HG03103 (cell line): ENCODE measurements around the gene SIAE.
A peak's percentile ranks its signal among the peaks of the same experiment; 100 is the strongest.

Experiments used
- ATAC-seq: cut with Tn5 transposase; IDR thresholded peaks from one replicate; pipeline ENCODE4 v1.9.1; 2021; ENCODE audit warnings: low read depth; ENCODE audit not compliant: unreplicated experiment

Gene SIAE

DNA sequence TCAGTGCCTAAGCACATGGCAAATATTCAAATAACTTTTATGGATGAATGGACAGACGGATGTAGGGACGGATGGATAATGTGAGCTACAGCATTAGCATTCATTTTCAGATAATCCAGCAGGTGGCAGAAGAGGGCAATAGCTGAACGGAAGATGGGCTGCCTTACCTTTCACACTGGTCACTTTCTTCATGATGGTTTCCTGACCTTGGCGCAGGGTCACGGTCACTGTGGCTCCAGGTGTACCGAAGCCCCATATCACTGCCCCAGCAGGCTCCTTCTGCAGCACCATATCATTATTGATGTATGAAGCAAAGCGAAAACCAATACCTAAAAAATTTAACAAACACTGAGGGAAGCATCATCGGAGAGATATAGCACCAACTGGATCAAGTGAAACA, 4.3 kb downstream of the SIAE start:
- no peak for ATAC-seq

- ATAC-seq = no peak
Measured at GRCh38 chr11:124667601-124668000, 5.9 kb downstream of the SIAE start.

GRCh38 chr11:124663861-124664260, 9.7 kb downstream of the SIAE start:
- ATAC-seq = no peak

- ATAC-seq = no peak
Measured at GRCh38 chr11:124662106-124662505, 11.4 kb downstream of the SIAE start.

- no peak for ATAC-seq
Measured at GRCh38 chr11:124661553-124661952, 12.0 kb downstream of the SIAE start.

GRCh38 chr11:124658986-124659385, 14.6 kb downstream of the SIAE start:
- ATAC-seq = no peak

DNA sequence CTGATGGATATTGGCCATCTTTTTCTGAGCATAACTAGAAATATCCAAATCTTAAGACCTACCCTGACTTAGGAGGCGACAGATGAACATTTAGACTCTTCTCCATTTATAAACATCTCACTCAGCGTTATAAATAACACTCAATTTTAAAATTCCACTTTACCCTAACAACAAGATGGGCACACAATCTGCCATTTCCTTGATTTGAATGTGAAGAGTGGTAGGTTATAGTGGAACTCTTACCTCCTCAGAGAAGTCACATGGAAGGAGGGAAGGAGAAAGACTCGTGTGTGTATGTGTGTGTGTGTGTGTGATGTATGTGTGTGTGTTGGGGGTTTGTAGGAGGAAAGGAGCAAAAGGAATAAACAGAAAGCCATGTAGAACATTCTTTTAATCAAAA, 15.0 kb downstream of the SIAE start:
- ATAC-seq = no peak

GRCh38 chr11:124657904-124658303, 15.6 kb downstream of the SIAE start:
- no peak for ATAC-seq

GRCh38 chr11:124656774-124657630, 16.5 kb downstream of the SIAE start:
- ATAC-seq = no peak

- no peak for ATAC-seq
Measured at GRCh38 chr11:124648610-124649009, 24.9 kb downstream of the SIAE start.

DNA sequence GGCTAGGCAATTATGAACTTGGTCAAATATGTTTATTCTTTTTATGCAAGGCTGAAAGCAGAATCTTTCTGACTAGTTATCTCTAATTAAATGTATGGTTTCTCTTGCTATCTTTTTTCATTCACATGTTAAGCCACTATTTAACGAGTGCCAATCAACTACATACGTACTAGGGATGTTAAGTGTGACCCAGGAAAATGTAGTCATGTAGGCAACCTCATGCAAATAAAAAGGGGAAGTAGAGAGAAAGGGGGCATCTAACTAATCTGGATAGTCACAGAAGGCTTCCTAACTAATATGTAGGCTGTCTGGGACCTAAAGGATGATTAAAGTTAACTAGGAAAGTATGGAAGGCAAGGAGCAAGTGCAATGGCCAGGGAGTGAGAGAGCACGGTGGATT, 27.4 kb downstream of the SIAE start:
- peak; percentile 58 for ATAC-seq

GRCh38 chr11:124644426-124645280, 28.9 kb downstream of the SIAE start:
- no peak for ATAC-seq

GRCh38 chr11:124643605-124644425, 29.7 kb downstream of the SIAE start:
- ATAC-seq = no peak

- no peak for ATAC-seq
Measured at GRCh38 chr11:124643042-124643604, 30.4 kb downstream of the SIAE start.

GRCh38 chr11:124642628-124643027, 30.9 kb downstream of the SIAE start:
- no peak for ATAC-seq

DNA sequence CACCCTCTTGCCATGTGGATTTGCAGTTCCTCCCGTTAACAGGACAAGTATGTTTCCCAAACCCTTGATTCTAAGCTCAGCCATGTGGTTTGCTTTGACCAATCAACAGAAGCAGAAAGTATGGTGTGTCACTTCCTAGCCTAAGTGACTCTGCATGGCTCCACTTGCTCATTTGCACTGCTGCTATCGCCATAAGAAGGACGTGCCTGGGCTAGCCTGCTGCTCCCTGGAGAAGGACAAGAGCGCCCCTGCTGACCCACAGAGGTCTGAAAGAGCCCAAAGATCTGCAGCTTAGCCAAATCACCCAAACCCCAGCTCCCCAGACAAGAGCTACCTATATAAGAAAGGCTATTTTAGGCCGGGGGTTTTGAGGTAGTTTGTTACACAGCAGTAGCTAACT, 32.9 kb downstream of the SIAE start:
- ATAC-seq = no peak

- no peak for ATAC-seq
Measured at GRCh38 chr11:124639186-124639585, 34.4 kb downstream of the SIAE start.

GRCh38 chr11:124638500-124638899, 35.0 kb downstream of the SIAE start:
- no peak for ATAC-seq

DNA sequence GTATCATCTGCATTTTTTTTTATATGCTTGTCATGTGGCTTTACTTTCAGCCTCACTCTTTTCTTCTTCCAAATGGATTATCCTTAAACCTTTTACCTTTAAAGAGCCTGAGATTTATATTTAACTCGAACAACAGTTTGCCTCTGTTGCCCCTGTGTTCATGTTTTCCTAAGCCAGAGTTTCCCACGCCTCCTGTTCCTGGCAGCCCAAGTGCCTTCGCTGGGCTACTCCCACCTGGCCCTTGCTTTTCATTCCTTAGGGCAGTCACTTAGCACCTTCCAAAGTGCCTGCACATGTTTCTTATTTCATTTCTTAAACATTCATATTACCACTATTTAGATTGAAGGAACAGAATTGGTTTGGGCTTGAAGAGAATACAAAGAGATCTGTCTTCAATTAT, 37.6 kb downstream of the SIAE start:
- ATAC-seq = no peak

- ATAC-seq = no peak
Measured at GRCh38 chr11:124633355-124633754, 40.2 kb downstream of the SIAE start.

DNA sequence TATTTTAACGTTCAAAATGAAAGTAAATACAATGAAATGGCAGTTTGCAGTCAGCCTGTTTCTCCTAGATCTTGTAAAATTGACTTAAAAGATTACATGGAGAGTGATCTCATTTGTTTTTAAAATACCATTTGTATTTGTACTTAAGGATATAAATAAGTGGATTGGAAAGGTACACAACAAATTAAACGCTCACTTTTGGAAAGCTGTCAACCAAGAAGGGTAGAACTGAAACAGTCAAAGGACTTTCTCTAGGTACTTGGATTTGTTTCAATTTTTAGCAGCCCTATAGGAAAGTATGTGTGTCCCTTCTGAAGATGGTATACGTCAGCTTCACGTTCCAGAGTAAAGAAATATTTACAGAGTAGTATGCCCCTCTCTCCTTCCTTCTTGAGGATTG, 43.6 kb downstream of the SIAE start:
- no peak for ATAC-seq
